OCI-LY3 (cell line): ENCODE data around the gene DAZAP1.
"Not testable (repeated sequence)": the region's sequence is repeated elsewhere in the genome, so short reads cannot be mapped to it uniquely, and the experiment has no call there.

ENCODE experiments used
- CTCF ChIP-seq: fragments of 200-600, 300-600 bp; sonication (generic); IDR thresholded peaks from 2 replicates; pipeline ENCODE4 v1.5.1; 2014; ENCODE audit warnings: antibody characterized with exemption, low read length, low read depth
- EZH2phosphoT487 ChIP-seq: fragments of 200-600 bp; shearing (Covaris generic); IDR thresholded peaks from 2 replicates; pipeline ENCODE4 v1.6.1; 2018; ENCODE audit warnings: antibody characterized with exemption, mixed run types, low read depth

DNA sequence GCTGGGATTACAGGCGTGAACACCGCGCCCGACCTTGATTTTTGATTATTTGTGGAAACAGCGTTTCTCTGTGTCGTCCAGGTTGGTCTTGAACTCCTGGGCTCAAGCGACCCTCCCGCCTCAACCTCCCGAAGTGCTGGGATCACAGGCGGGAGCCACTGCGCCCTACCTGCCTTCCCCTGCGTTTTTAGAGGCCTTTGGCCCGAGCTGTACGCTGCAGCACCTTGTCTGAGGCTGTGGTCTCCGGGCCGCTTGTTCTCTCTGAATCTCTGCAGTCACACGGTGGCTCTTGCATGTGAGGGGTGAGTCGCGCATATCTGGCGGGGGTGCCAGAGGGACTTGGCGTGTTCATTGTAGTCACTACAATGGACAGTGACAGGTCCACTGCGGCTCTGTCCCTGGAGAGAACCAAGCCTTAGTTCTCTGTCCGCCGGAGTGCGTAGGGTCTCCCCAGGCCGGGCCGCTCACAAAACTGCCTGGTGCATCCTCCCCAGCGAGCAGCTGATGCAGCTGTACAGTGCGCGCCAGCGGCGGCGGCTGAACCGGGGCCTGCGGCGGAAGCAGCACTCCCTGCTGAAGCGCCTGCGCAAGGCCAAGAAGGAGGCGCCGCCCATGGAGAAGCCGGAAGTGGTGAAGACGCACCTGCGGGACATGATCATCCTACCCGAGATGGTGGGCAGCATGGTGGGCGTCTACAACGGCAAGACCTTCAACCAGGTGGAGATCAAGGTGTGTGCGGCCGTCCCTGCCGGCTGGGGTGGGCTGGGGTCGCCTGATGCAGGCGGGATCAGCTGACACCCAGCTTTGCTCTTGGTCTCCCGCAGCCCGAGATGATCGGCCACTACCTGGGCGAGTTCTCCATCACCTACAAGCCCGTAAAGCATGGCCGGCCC is 32.4 kb downstream of the DAZAP1 start:
- not testable (repeated sequence) for TF ChIP-seq CTCF, EZH2phosphoT487
